HG02588 (cell line): ENCODE measurements around the gene PILRB.
"Not testable (repeated sequence)": the region's sequence is repeated elsewhere in the genome, so short reads cannot be mapped to it uniquely, and the experiment has no call there.

ENCODE experiments used
- ATAC-seq: cut with Tn5 transposase; IDR thresholded peaks from one replicate; pipeline ENCODE4 v1.9.1; 2021; ENCODE audit warnings: mild to moderate bottlenecking, moderate library complexity; ENCODE audit not compliant: unreplicated experiment

Gene PILRB

GRCh38 chr7:100358027-100358856 is at the start of gene PILRB:
TSS of gene PILRB (plus strand) at chr7:100358117. CDS start at chr7:100358303, 186 bp downstream.
- ATAC-seq, result no peak

- not testable (repeated sequence) for ATAC-seq
Observed at GRCh38 chr7:100318329-100318728, 39.6 kb upstream of the PILRB start.

GRCh38 chr7:100321648-100322047 is 36.3 kb upstream of the PILRB start:
- ATAC-seq, result not testable (repeated sequence)

- ATAC-seq, result not testable (repeated sequence)
Observed at GRCh38 chr7:100324194-100324593, 33.7 kb upstream of the PILRB start.

- not testable (repeated sequence) for ATAC-seq
Observed at GRCh38 chr7:100325671-100326070, 32.2 kb upstream of the PILRB start.

- ATAC-seq, result not testable (repeated sequence)
Observed at GRCh38 chr7:100326914-100327313, 31.0 kb upstream of the PILRB start.

GRCh38 chr7:100335566-100336466 is 22.1 kb upstream of the PILRB start:
- ATAC-seq, result peak; percentile 92

- ATAC-seq, result not testable (repeated sequence)
Observed at GRCh38 chr7:100338083-100338696, 19.7 kb upstream of the PILRB start.

GRCh38 chr7:100341286-100341685 is 16.6 kb upstream of the PILRB start:
- ATAC-seq, result not testable (repeated sequence)

- ATAC-seq, result no peak
Observed at GRCh38 chr7:100342765-100343164, 15.2 kb upstream of the PILRB start.

- not testable (repeated sequence) for ATAC-seq
Observed at GRCh38 chr7:100344124-100344559, 13.8 kb upstream of the PILRB start.

- ATAC-seq, result peak; percentile 80
Observed at GRCh38 chr7:100344560-100345287, 13.2 kb upstream of the PILRB start.

GRCh38 chr7:100345288-100345672 is 12.6 kb upstream of the PILRB start:
- ATAC-seq, result peak; percentile 34

GRCh38 chr7:100346921-100347320 is 11.0 kb upstream of the PILRB start:
- ATAC-seq, result no peak

- no peak for ATAC-seq
Observed at GRCh38 chr7:100348805-100349204, 9.1 kb upstream of the PILRB start.

GRCh38 chr7:100349757-100350156 is 8.2 kb upstream of the PILRB start:
- ATAC-seq, result no peak

GRCh38 chr7:100351657-100352058 is 6.3 kb upstream of the PILRB start:
- ATAC-seq, result no peak

GRCh38 chr7:100352230-100352781 is 5.6 kb upstream of the PILRB start:
- ATAC-seq, result not testable (repeated sequence)

- no peak for ATAC-seq
Observed at GRCh38 chr7:100352984-100353684, 4.8 kb upstream of the PILRB start.
